Fibroblast of the conjunctiva (primary cell): ENCODE results near the gene OR4D11.
"Not testable (repeated sequence)": the region's sequence is repeated elsewhere in the genome, so short reads cannot be mapped to it uniquely, and the experiment has no call there.

Experiments used
- DNase-seq: peaks from one replicate; pipeline ENCODE4 v3.0.0-alpha.2; 2010; ENCODE audit warnings: low read depth

OR4D11 gene

GRCh38 chr11:59503276-59503675 lies at the start of gene OR4D11:
Gene OR4D11, plus strand, starts transcription at chr11:59503576. Its CDS starts 0 bp downstream, at chr11:59503576.
- DNase-seq, result no peak

- no peak for DNase-seq
Measured at GRCh38 chr11:59456661-59457060, 46.7 kb upstream of the OR4D11 start, which contains the start of gene OR4D6. Gene OR4D6, plus strand, starts transcription at chr11:59456961. Its CDS starts 0 bp downstream, at chr11:59456961.

GRCh38 chr11:59459916-59460315 lies 43.5 kb upstream of the OR4D11 start:
- DNase-seq, result no peak

GRCh38 chr11:59463190-59463641 lies 40.2 kb upstream of the OR4D11 start:
- DNase-seq, result no peak

GRCh38 chr11:59473015-59473414 lies 30.4 kb upstream of the OR4D11 start, which contains the start of gene OR4D10:
Gene OR4D10, plus strand, starts transcription at chr11:59473315. Its CDS starts 4,115 bp downstream, at chr11:59477430.
- DNase-seq, result no peak

- DNase-seq, result no peak
Measured at GRCh38 chr11:59475176-59475575, 28.2 kb upstream of the OR4D11 start.

- no peak for DNase-seq
Measured at GRCh38 chr11:59479906-59480305, 23.5 kb upstream of the OR4D11 start.

- DNase-seq, result no peak
Measured at GRCh38 chr11:59480359-59480758, 23.0 kb upstream of the OR4D11 start.

GRCh38 chr11:59501931-59502330 lies 1.4 kb upstream of the OR4D11 start:
- DNase-seq, result no peak

- DNase-seq, result no peak
Measured at GRCh38 chr11:59510941-59511589, 7.7 kb downstream of the OR4D11 start, which contains the start of gene OR4D9. Gene OR4D9, plus strand, starts transcription at chr11:59511539. Its CDS starts 3,374 bp downstream, at chr11:59514913.

GRCh38 chr11:59511675-59512074 lies 8.3 kb downstream of the OR4D11 start:
- no peak for DNase-seq

GRCh38 chr11:59520139-59520538 lies 16.8 kb downstream of the OR4D11 start:
- DNase-seq, result not testable (repeated sequence)

GRCh38 chr11:59520741-59521140 lies 17.4 kb downstream of the OR4D11 start:
- DNase-seq, result no peak

GRCh38 chr11:59523541-59523940 lies 20.2 kb downstream of the OR4D11 start:
- no peak for DNase-seq

GRCh38 chr11:59528711-59529110 lies 25.3 kb downstream of the OR4D11 start:
- no peak for DNase-seq

GRCh38 chr11:59532620-59533019 lies 29.2 kb downstream of the OR4D11 start:
- no peak for DNase-seq

GRCh38 chr11:59534676-59535075 lies 31.3 kb downstream of the OR4D11 start:
- DNase-seq, result no peak

GRCh38 chr11:59542142-59542810 lies 38.9 kb downstream of the OR4D11 start:
- no peak for DNase-seq

GRCh38 chr11:59543713-59544112 lies 40.3 kb downstream of the OR4D11 start:
- DNase-seq, result not testable (repeated sequence)

GRCh38 chr11:59544869-59545178 lies 41.4 kb downstream of the OR4D11 start:
- no peak for DNase-seq

- DNase-seq, result peak; percentile 79
Measured at GRCh38 chr11:59545179-59546020, 42.0 kb downstream of the OR4D11 start.

- not testable (repeated sequence) for DNase-seq
Measured at GRCh38 chr11:59547605-59548308, 44.4 kb downstream of the OR4D11 start.
